ENCODE data around the gene GRM8.

DNA sequence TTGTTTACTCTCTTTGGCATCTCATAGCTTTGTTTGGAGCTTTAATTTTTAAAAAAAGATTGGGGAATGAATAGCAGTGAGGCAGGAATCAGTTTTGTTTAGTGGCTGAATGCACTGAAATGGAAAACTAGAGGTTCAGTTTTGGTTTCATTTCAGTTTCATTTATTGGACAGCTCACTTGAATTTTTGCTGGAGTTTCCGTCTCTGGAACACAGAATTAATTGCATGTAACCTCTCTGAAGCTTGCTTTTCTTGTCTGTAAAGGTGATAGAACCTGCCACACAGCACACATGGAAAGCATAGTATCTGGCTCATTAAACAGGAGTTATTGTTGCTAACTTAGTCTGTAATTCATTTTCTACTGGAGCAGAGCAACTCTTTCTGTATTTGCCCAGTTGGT is 7.1 kb downstream of the GRM8 start:
- TF ChIP-seq SMAD1 (IDR thresholded peaks at IDR 0.05; ENCODE audit: low read depth, partially characterized antibody): no peak
- TF ChIP-seq CHD2 (IDR thresholded peaks at IDR 0.05; ENCODE audit: borderline replicate concordance, low read depth, low read length): no peak
- TF ChIP-seq, protein P1, sequence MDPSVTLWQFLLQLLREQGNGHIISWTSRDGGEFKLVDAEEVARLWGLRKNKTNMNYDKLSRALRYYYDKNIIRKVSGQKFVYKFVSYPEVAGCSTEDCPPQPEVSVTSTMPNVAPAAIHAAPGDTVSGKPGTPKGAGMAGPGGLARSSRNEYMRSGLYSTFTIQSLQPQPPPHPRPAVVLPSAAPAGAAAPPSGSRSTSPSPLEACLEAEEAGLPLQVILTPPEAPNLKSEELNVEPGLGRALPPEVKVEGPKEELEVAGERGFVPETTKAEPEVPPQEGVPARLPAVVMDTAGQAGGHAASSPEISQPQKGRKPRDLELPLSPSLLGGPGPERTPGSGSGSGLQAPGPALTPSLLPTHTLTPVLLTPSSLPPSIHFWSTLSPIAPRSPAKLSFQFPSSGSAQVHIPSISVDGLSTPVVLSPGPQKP (IDR thresholded peaks at IDR 0.05; ENCODE audit: low read depth, low read length): no peak
- TF ChIP-seq EP300 (IDR thresholded peaks at IDR 0.05; ENCODE audit: borderline replicate concordance in 1 of 2, control insufficient read depth in 1 of 2, low read depth in 2 of 2, low read length in 2 of 2): no peak
- no peak for TF ChIP-seq POLR2AphosphoS5 (IDR thresholded peaks at IDR 0.05; ENCODE audit: low read length)
- TF ChIP-seq SMC3 (IDR thresholded peaks at IDR 0.05; ENCODE audit: borderline replicate concordance, low read length): no peak

Data from GM12878 (cell line).